ENCODE data around the gene HMCES.

Gene HMCES

GRCh38 chr3:129349791-129350190 lies 71.1 kb downstream of the HMCES start:
- no peak for DNase-seq

DNA sequence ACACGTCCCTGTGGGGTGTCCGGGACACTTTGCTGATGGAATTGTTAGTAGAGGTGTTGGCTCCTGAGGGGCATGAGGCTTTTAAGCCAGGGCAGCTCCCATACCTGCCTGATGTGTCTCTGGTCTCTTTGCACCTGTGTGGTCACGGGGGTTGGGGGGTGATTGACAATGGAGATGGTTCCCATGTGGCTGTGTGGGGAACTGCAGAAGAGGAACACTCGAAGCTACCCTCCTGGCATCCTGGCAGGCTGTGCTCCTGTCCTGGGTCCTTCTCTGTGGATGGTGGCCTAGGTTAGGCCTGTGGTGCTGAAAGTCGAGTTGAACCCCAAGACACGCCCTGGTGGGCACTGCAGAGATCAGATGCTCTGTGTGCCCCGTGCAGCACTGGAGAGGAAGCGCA lies 73.4 kb downstream of the HMCES start:
- DNase-seq, result no peak

DNA sequence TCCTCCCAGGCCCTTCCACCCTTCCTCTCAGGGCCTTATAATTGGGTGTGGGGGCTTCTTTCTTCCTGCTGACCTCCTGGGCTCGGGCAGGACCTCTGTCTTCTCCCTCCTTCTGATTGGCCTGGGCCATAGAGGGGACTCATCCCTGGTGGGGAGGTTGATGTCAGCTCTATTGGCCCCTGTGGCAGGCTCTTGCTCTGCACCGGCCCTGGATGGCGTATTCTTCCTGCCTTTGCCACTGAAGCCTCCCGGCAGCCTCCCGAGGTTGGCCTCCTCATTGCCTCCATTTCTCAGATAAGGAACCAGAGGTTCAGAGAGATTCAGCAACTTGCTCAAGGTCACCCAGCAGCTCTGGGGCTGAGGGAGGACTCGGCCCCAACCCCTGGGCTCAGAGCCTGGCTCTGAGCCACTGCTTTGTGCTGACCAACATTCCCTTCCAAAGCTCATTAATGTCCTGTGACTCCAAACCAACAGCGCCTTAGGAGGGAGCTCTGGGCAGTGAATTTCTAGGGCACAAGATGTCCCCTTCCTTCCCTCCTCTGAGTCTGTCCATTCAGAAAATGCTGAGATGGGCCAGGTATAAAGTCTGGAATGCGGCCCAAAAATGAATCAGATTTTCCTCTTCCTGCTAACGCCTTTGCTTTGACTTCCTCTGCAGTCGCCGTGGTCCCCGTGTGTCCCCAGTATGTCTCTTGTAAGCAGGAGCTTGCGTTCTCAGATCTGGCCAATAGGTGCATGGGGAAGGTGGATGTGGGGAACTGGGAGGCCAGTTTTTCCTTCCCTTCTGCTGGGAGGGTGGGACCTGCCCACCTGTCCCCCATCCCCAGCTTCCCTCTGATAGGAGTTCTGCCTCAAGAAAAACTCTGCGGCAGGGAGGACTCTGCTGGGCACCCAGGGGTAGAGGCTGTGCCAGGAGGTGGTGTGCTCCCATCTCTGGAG lies 74.2 kb downstream of the HMCES start:
- DNase-seq, result no peak

DNA sequence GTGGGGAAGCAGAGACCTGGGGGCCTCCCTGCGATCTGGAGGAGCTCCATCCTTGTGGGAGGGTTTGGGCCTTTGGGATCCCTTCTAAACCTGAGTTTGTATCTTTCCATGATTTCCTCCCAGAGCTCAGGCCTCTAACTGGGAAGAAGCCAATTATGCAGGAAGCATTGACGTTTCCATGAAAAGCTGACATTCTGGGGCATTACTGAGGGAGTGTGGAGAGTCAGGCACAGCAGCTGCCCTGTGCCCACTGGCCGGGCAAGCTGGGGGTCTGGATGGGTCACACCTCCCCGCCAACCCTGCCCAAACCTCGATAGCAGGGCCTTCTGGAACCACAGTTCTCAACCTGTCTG lies 74.9 kb downstream of the HMCES start:
- DNase-seq, result no peak
